Stomach smooth muscle (tissue), 2 donors: ENCODE data around the gene ALKBH8.
"Not testable (repeated sequence)": the region's sequence is repeated elsewhere in the genome, so short reads cannot be mapped to it uniquely, and the experiment has no call there.

Experiments
- H3K27ac ChIP-seq: one replicate; pipeline ENCODE4 v1.7.0; 2013; ENCODE audit warnings: mild to moderate bottlenecking, low read length, inconsistent platforms
- H3K27me3 ChIP-seq, 2 donors: one replicate each; pipeline ENCODE4 v1.7.0; 2013; ENCODE audit warnings: low read length in 2 of 2; ENCODE audit not compliant: insufficient read depth in 2 of 2, control insufficient read depth in 1 of 2
- H3K36me3 ChIP-seq, 2 donors: one replicate each; pipeline ENCODE4 v1.7.0; 2013; ENCODE audit warnings: low read length in 2 of 2; ENCODE audit not compliant: control insufficient read depth in 2 of 2, insufficient read depth in 2 of 2
- H3K4me1 ChIP-seq: one replicate; pipeline ENCODE4 v1.7.0; 2013; ENCODE audit warnings: low read length; ENCODE audit not compliant: control insufficient read depth, insufficient read depth
- H3K4me3 ChIP-seq, 2 donors: one replicate each; pipeline ENCODE4 v1.7.0; 2013; ENCODE audit warnings: low read length in 2 of 2
- H3K9ac ChIP-seq, 2 donors: one replicate each; pipeline ENCODE4 v1.7.0; 2013; ENCODE audit warnings: low read length in 2 of 2, mild to moderate bottlenecking in 1 of 2
- H3K9me3 ChIP-seq, 2 donors: one replicate each; pipeline ENCODE4 v1.7.0; 2013; ENCODE audit warnings: low read length in 2 of 2; ENCODE audit not compliant: control insufficient read depth in 2 of 2
- donor health status: healthy.
- donor health status: Pancreatic carcinoma.

ALKBH8 gene

GRCh38 chr11:107505647-107506225 is 59.8 kb downstream of the ALKBH8 start:
- Histone ChIP-seq H3K27ac (no peak overlapping the region), H3K27me3 (no peaks in the 10 kb centered on the region), H3K4me3 (no peak overlapping the region), H3K36me3 (peaks cover 8 to 10% of the 10 kb centered on the region in 2 donors), H3K9ac (no peak overlapping the region), H3K9me3 (peaks cover 0 to 3% of the 10 kb centered on the region in 2 donors), H3K4me1 (no peaks in the 10 kb centered on the region)

- no peak overlapping the region for H3K27ac ChIP-seq
- peaks cover 0 to 3% of the 10 kb centered on the region in 2 donors for H3K9me3 ChIP-seq
- no peak overlapping the region for H3K4me3 ChIP-seq
- H3K27me3 ChIP-seq: no peaks in the 10 kb centered on the region
- no peaks in the 10 kb centered on the region for H3K4me1 ChIP-seq
- H3K36me3 ChIP-seq: peaks cover 7 to 8% of the 10 kb centered on the region in 2 donors
- H3K9ac ChIP-seq: no peak overlapping the region
These were observed 60.6 kb downstream of the ALKBH8 start for GRCh38 chr11:107504981-107505380.

- Histone ChIP-seq H3K27ac (no peak overlapping the region), H3K9ac (no peak overlapping the region), H3K27me3 (no peaks in the 10 kb centered on the region), H3K36me3 (peaks cover 7 to 8% of the 10 kb centered on the region in 2 donors), H3K4me1 (no peaks in the 10 kb centered on the region), H3K9me3 (peaks cover 0 to 3% of the 10 kb centered on the region in 2 donors), H3K4me3 (no peak overlapping the region)
These were observed 63.8 kb downstream of the ALKBH8 start for GRCh38 chr11:107501713-107502112.

- H3K27me3 ChIP-seq, H3K4me1 ChIP-seq, H3K36me3 ChIP-seq, H3K4me3 ChIP-seq, H3K9me3 ChIP-seq, H3K27ac ChIP-seq, H3K9ac ChIP-seq: not testable (repeated sequence)
These were observed 68.2 kb downstream of the ALKBH8 start for GRCh38 chr11:107497371-107497770.

GRCh38 chr11:107496011-107496410 is 69.5 kb downstream of the ALKBH8 start:
- no peaks in the 10 kb centered on the region for H3K27me3 ChIP-seq
- no peaks in the 10 kb centered on the region for H3K36me3 ChIP-seq
- no peaks in the 10 kb centered on the region for H3K4me1 ChIP-seq
- no peak overlapping the region for H3K4me3 ChIP-seq
- H3K27ac ChIP-seq: no peak overlapping the region
- no peak overlapping the region for H3K9ac ChIP-seq
- no peaks in the 10 kb centered on the region for H3K9me3 ChIP-seq

- no peaks in the 10 kb centered on the region for H3K9me3 ChIP-seq
- H3K27me3 ChIP-seq: no peaks in the 10 kb centered on the region
- H3K27ac ChIP-seq: no peak overlapping the region
- H3K4me3 ChIP-seq: no peak overlapping the region
- no peak overlapping the region for H3K9ac ChIP-seq
- H3K4me1 ChIP-seq: no peaks in the 10 kb centered on the region
- H3K36me3 ChIP-seq: no peaks in the 10 kb centered on the region
These were observed 71.5 kb downstream of the ALKBH8 start for GRCh38 chr11:107494055-107494454.

GRCh38 chr11:107493117-107493516 is 72.4 kb downstream of the ALKBH8 start:
- H3K27me3 ChIP-seq: no peaks in the 10 kb centered on the region
- no peaks in the 10 kb centered on the region for H3K36me3 ChIP-seq
- no peaks in the 10 kb centered on the region for H3K9me3 ChIP-seq
- no peaks in the 10 kb centered on the region for H3K4me1 ChIP-seq
- no peak overlapping the region for H3K27ac ChIP-seq
- no peak overlapping the region for H3K4me3 ChIP-seq
- H3K9ac ChIP-seq: no peak overlapping the region

- H3K9me3 ChIP-seq: no peaks in the 10 kb centered on the region
- H3K9ac ChIP-seq: no peak overlapping the region
- H3K4me3 ChIP-seq: no peak overlapping the region
- no peak overlapping the region for H3K27ac ChIP-seq
- H3K27me3 ChIP-seq: no peaks in the 10 kb centered on the region
- no peaks in the 10 kb centered on the region for H3K36me3 ChIP-seq
- no peaks in the 10 kb centered on the region for H3K4me1 ChIP-seq
These were observed 74.7 kb downstream of the ALKBH8 start for GRCh38 chr11:107490836-107491235.

- H3K9ac ChIP-seq: no peak overlapping the region
- H3K4me3 ChIP-seq: no peak overlapping the region
- H3K36me3 ChIP-seq: no peaks in the 10 kb centered on the region
- H3K27ac ChIP-seq: no peak overlapping the region
- no peaks in the 10 kb centered on the region for H3K27me3 ChIP-seq
- H3K4me1 ChIP-seq: no peaks in the 10 kb centered on the region
- H3K9me3 ChIP-seq: no peaks in the 10 kb centered on the region
These were observed 83.3 kb downstream of the ALKBH8 start for GRCh38 chr11:107482234-107482633.

GRCh38 chr11:107478922-107479321 is 86.6 kb downstream of the ALKBH8 start:
- no peak overlapping the region for H3K27ac ChIP-seq
- no peak overlapping the region for H3K9ac ChIP-seq
- no peak overlapping the region for H3K4me3 ChIP-seq
- no peaks in the 10 kb centered on the region for H3K4me1 ChIP-seq
- H3K27me3 ChIP-seq: peaks cover 0 to 3% of the 10 kb centered on the region in 2 donors
- no peaks in the 10 kb centered on the region for H3K9me3 ChIP-seq
- no peaks in the 10 kb centered on the region for H3K36me3 ChIP-seq

- Histone ChIP-seq H3K4me3 (no peak overlapping the region), H3K9me3 (no peaks in the 10 kb centered on the region), H3K27me3 (peaks cover 0 to 3% of the 10 kb centered on the region in 2 donors), H3K4me1 (no peaks in the 10 kb centered on the region), H3K36me3 (no peaks in the 10 kb centered on the region), H3K27ac (no peak overlapping the region), H3K9ac (no peak overlapping the region)
These were observed 87.7 kb downstream of the ALKBH8 start for GRCh38 chr11:107477820-107478219.
